EL (cell line): ENCODE data around the gene LRRTM3.

Experiments used
- DNase-seq: peaks from one replicate; pipeline ENCODE4 v3.0.0-alpha.2; 2016

The LRRTM3 gene

DNA sequence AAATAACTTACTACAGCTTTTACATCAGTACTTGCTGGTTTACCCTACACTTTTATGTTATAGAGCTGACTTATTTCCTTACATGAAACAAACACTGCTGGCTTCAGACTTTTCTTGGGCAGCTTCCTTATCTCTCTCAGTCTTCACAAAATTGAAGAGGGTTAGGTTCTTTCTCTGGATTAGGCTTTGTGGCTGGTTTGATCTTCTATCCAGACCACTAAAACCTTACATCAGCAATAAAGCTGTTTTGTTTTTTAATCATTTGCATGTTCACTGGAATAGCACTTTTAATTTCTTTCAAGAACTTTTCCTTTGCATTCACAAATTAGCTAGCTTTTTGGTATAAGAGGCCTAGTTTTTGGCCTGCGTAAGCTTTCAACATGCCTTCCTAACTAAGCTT, 218.7 kb downstream of the LRRTM3 start:
- no peak for DNase-seq
